GM23338 (cell line): ENCODE data around the gene SEZ6L.

ENCODE experiments used
- EZH2 ChIP-seq: fragments of 200-600 bp; sonication (generic); IDR thresholded peaks from one replicate; pipeline ENCODE4 v1.8.0; 2017; ENCODE audit warnings: antibody characterized with exemption, mild to moderate bottlenecking, low read depth; ENCODE audit not compliant: unreplicated experiment
- EZH2phosphoT487 ChIP-seq: fragments of 200-600 bp; sonication (generic); IDR thresholded peaks from one replicate; pipeline ENCODE4 v1.8.1; 2018; ENCODE audit warnings: antibody characterized with exemption; ENCODE audit not compliant: unreplicated experiment
- JUNB ChIP-seq: IDR thresholded peaks from one replicate; pipeline ENCODE4 v1.6.1; 2016; ENCODE audit warnings: antibody characterized with exemption; ENCODE audit not compliant: unreplicated experiment
- NANOG ChIP-seq: IDR thresholded peaks from 2 replicates; pipeline ENCODE4 v1.6.1; 2016; ENCODE audit warnings: antibody characterized with exemption, borderline replicate concordance
- POLR2AphosphoS5 ChIP-seq: IDR thresholded peaks from 2 replicates; pipeline ENCODE4 v1.6.1; 2016; ENCODE audit warnings: antibody characterized with exemption, low read depth
- STAT1 ChIP-seq: IDR thresholded peaks from one replicate; pipeline ENCODE4 v1.6.1; 2016; ENCODE audit warnings: antibody characterized with exemption; ENCODE audit not compliant: unreplicated experiment
- ZNF114 ChIP-seq: fragments of 250-450 bp; sonication (Bioruptor Pico); IDR thresholded peaks from 2 replicates; pipeline ENCODE4 v1.5.0; 2020; ENCODE audit warnings: mild to moderate bottlenecking, moderate library complexity
- ZNF331 ChIP-seq: fragments of 250-450 bp; sonication (Bioruptor Pico); IDR thresholded peaks from 2 replicates; pipeline ENCODE4 v1.5.0; 2020; ENCODE audit warnings: low read depth, mild to moderate bottlenecking, moderate library complexity
- TF ChIP-seq, protein P1 (sequence below): IDR thresholded peaks from 2 replicates; pipeline ENCODE4 v1.6.1; 2016; ENCODE audit warnings: antibody characterized with exemption
- TF ChIP-seq, protein P2 (sequence below), 2 experiments: fragments of 200-600 bp in 1 of 2; sonication (generic) in 1 of 2; conservative IDR thresholded peaks; 2 replicates each; pipeline versions ENCODE4 v1.5.1 to v1.6.1; 2016 to 2017; ENCODE audit warnings: antibody characterized with exemption in 2 of 2, low read depth in 2 of 2, mild to moderate bottlenecking in 2 of 2, moderate library complexity in 1 of 2
- TF ChIP-seq, protein P3 (sequence below): IDR thresholded peaks from one replicate; pipeline ENCODE4 v1.6.1; 2018; ENCODE audit warnings: antibody characterized with exemption; ENCODE audit not compliant: unreplicated experiment

DNA sequence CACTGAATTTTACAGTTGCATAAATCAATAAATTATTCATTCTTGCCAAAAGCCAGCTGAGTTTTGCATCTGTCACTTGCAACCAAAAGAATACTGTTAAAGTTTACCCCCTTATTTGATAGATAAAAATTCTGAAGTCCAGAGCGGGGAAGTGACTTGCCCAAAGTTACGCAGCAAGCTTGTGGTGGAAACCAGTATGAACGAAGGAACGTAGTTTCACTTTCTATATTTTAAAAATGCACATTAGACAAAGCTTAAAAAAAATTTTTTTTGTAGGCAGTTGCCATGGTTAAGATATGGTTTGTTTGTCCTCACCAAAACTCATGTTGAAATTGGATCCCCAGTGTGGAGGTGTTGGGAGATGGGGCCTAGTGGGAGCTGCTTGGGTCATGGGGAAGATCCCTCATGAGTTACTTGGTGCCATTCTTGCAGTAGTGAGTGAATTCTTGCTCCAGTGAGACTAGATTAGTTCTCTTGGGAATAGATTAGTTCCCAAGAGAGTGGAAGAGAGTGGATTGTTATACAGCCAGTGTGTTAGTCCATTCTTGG lies 46.3 kb upstream of the SEZ6L start:
- no peak for TF ChIP-seq POLR2AphosphoS5
- TF ChIP-seq, protein P1, sequence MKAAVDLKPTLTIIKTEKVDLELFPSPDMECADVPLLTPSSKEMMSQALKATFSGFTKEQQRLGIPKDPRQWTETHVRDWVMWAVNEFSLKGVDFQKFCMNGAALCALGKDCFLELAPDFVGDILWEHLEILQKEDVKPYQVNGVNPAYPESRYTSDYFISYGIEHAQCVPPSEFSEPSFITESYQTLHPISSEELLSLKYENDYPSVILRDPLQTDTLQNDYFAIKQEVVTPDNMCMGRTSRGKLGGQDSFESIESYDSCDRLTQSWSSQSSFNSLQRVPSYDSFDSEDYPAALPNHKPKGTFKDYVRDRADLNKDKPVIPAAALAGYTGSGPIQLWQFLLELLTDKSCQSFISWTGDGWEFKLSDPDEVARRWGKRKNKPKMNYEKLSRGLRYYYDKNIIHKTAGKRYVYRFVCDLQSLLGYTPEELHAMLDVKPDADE, result no peak
- TF ChIP-seq, protein P2, sequence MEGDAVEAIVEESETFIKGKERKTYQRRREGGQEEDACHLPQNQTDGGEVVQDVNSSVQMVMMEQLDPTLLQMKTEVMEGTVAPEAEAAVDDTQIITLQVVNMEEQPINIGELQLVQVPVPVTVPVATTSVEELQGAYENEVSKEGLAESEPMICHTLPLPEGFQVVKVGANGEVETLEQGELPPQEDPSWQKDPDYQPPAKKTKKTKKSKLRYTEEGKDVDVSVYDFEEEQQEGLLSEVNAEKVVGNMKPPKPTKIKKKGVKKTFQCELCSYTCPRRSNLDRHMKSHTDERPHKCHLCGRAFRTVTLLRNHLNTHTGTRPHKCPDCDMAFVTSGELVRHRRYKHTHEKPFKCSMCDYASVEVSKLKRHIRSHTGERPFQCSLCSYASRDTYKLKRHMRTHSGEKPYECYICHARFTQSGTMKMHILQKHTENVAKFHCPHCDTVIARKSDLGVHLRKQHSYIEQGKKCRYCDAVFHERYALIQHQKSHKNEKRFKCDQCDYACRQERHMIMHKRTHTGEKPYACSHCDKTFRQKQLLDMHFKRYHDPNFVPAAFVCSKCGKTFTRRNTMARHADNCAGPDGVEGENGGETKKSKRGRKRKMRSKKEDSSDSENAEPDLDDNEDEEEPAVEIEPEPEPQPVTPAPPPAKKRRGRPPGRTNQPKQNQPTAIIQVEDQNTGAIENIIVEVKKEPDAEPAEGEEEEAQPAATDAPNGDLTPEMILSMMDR (conservative IDR thresholded peaks at IDR 0.05; ENCODE audit: low read depth in 2 of 2), result no peak
- TF ChIP-seq, protein P3, sequence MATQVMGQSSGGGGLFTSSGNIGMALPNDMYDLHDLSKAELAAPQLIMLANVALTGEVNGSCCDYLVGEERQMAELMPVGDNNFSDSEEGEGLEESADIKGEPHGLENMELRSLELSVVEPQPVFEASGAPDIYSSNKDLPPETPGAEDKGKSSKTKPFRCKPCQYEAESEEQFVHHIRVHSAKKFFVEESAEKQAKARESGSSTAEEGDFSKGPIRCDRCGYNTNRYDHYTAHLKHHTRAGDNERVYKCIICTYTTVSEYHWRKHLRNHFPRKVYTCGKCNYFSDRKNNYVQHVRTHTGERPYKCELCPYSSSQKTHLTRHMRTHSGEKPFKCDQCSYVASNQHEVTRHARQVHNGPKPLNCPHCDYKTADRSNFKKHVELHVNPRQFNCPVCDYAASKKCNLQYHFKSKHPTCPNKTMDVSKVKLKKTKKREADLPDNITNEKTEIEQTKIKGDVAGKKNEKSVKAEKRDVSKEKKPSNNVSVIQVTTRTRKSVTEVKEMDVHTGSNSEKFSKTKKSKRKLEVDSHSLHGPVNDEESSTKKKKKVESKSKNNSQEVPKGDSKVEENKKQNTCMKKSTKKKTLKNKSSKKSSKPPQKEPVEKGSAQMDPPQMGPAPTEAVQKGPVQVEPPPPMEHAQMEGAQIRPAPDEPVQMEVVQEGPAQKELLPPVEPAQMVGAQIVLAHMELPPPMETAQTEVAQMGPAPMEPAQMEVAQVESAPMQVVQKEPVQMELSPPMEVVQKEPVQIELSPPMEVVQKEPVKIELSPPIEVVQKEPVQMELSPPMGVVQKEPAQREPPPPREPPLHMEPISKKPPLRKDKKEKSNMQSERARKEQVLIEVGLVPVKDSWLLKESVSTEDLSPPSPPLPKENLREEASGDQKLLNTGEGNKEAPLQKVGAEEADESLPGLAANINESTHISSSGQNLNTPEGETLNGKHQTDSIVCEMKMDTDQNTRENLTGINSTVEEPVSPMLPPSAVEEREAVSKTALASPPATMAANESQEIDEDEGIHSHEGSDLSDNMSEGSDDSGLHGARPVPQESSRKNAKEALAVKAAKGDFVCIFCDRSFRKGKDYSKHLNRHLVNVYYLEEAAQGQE, result no peak
- no peak for TF ChIP-seq JUNB
- TF ChIP-seq EZH2, result no peak
- TF ChIP-seq ZNF114 (CRISPR knock-in tag), result no peak
- no peak for TF ChIP-seq EZH2phosphoT487
- TF ChIP-seq STAT1, result no peak
- no peak for TF ChIP-seq ZNF331 (CRISPR knock-in tag)
- TF ChIP-seq NANOG, result no peak
